GM10266 (cell line): ENCODE data around the gene DAPK1.

Experiments used
- DNase-seq: peaks from one replicate; pipeline ENCODE4 v3.0.0; 2012; ENCODE audit errors: extremely low spot score
- CTCF ChIP-seq: IDR thresholded peaks from 2 replicates; pipeline ENCODE4 v1.5.1; 2012; ENCODE audit warnings: mild to moderate bottlenecking, low read depth; ENCODE audit not compliant: control insufficient read depth, insufficient read depth; ENCODE audit errors: missing control alignments

The DAPK1 gene

DNA sequence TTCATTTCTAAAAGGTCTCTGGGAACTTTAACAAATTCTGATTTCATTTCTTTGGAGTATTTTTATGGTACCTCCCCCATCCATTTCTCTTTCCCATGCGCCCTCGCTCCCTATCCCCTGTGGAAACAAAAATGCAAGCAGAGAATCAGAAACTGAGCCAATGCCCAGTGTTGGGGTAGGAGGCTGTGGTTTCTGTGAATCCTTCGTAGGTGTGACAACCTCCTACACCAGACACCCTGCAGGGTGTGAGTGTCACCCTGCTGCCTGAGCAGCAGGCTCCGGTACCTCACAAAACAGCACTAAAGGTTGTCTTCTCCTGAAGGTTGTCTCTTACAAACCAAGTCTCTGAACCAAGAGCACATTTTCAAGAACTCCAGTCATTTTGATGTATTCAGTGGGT, 124.4 kb downstream of the DAPK1 start:
- no peak for TF ChIP-seq CTCF
- DNase-seq: no peak

DNA sequence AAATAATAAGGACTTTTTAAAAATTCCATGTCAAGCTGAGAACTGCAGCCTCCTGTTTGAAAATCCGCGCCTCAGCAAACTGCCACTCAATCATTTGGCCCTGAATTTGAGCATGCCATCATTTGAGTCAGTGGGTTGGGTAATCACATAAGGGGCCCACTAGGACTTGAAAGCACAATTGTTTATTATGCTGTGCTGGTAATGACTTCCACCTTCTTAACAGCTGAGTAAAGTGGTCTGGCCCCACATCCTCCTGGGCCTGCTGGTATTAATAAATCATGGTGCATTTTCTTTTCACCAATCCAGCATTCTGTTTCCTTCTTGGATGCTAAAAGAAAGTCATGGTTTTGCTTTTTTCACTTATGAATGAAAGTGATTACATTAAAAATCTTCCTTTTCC, 125.3 kb downstream of the DAPK1 start:
- no peak for DNase-seq
- no peak for TF ChIP-seq CTCF

DNA sequence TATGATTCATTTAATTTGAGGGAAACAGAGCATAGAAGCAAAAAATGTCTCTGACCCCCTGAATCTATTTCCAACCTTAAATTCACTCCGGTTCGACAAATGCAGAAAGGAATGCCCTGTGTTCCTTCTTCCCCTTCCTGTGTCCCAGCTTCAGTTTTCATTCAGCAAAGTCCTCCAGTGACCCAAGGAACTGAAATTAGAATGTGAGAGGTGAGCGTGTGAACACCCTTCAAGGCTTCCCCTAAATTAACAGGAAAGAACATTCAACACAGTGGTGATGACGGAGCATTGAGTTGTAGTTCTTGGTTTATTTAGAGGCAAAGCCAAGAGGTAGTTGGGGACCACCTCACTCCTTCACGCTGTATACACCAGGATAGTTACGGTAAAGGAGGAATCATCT, 130.7 kb downstream of the DAPK1 start:
- TF ChIP-seq CTCF: no peak
- DNase-seq: no peak

DNA sequence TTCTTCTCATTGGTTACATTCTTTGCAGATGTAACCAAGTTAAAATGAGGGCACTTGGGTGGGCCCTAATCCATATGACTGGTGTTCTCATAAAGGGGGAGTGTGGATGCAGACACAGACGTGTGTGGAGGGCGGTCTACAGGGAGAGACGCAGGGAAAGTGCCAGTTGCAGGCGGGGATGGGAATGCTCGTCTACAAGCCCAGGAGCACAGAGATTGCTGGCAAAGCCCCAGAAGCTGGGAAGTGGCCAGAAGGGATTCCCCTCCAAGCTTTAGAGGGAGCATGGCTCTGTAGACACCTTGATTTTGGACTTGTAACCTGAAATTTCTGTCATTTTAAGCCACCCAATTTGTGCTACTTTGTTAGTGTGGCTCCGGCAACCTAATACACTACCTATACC, 131.4 kb downstream of the DAPK1 start:
- TF ChIP-seq CTCF: no peak
- DNase-seq: no peak

DNA sequence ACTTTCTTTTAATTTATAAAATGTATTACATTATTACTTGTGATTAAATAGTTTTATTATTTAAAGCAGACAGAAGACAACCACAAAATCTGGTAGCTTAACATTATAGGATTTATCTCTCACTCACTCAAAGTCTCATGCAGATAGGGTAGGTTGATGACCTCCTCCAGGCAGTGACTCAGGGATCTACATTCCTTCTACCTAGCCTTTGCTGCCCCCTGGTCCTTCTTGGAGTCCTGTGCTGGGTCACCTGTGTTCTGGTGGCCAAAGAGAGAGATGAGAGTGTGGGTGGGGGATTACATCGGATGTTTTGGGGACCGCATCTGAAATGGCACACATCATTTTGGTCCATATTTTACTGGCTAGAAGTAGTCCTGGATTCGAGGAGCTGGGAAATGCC, 132.6 kb downstream of the DAPK1 start:
- TF ChIP-seq CTCF: no peak
- no peak for DNase-seq

GRCh38 chr9:87630846-87631245, 133.2 kb downstream of the DAPK1 start:
- TF ChIP-seq CTCF: no peak

GRCh38 chr9:87635656-87636501, 138.2 kb downstream of the DAPK1 start:
- DNase-seq: no peak
- no peak for TF ChIP-seq CTCF

More at GRCh38 chr9:87630846-87631245, 133.2 kb downstream of the DAPK1 start:
- no peak for DNase-seq
